Measurements from ENCODE around the gene ZBTB39. TPM values are rescaled to one million over a fixed set of nuclear protein-coding genes. Genes with fewer than 3 reads are reported as not detected.
A peak's percentile ranks its signal among the peaks of the same experiment; 100 is the strongest.
"Not testable (repeated sequence)": the region's sequence is repeated elsewhere in the genome, so short reads cannot be mapped to it uniquely, and the experiment has no call there.

The ZBTB39 gene
- total RNA-seq, 4 donors from 2014 or later = 4.5 to 8.5 (median 7.4) TPM

- intact Hi-C loops (cut with DNase I) = loop anchor here (5.0 to 10.0 kb wide), 2 partner anchors 142 to 230 kb away; no protein-coding TSS in a partner anchor
- no peak for TF ChIP-seq CTCF (IDR thresholded peaks at IDR 0.05)
- TF ChIP-seq POLR2A (IDR thresholded peaks at IDR 0.05) = no peak
- no peak for DNase-seq
- H3K4me1 ChIP-seq = peaks cover 0 to 22% of the 10 kb centered on the region in 2 donors
- H3K9me3 ChIP-seq = no peaks in the 10 kb centered on the region
- H3K36me3 ChIP-seq = no peaks in the 10 kb centered on the region
- no peak overlapping the region for H3K4me3 ChIP-seq (replicated peaks in 1 of 3)
- H3K27me3 ChIP-seq = no peaks in the 10 kb centered on the region
- peak overlapping the region in 1 of 3 donors; percentile 15 for H3K27ac ChIP-seq
Observed at GRCh38 chr12:56987011-56987410, 19.3 kb downstream of the ZBTB39 start.

GRCh38 chr12:56985714-56986113 is 20.6 kb downstream of the ZBTB39 start:
- Histone ChIP-seq H3K4me1 (peaks cover 0 to 22% of the 10 kb centered on the region in 2 donors), H3K27ac (peak overlapping the region in 1 of 3 donors; percentile 45)
- WGBS, 2 donors = 31 to 38% methylated on average over 3 to 4 of the region's 6 CpGs
- peak; percentile 76 for DNase-seq
- H3K36me3 ChIP-seq; H3K4me3 ChIP-seq (replicated peaks in 1 of 3); H3K9me3 ChIP-seq; H3K27me3 ChIP-seq: not testable (repeated sequence)
- intact Hi-C loops (cut with DNase I) = loop anchor here (5.0 to 10.0 kb wide), 2 partner anchors 141 to 228 kb away; no protein-coding TSS in a partner anchor

- TF ChIP-seq POLR2A (IDR thresholded peaks at IDR 0.05) (no peak), CTCF (IDR thresholded peaks at IDR 0.05) (no peak)
- no peak for DNase-seq
- WGBS, 2 donors = 96 to 97% methylated on average over 4 of the region's 4 CpGs
- no peaks in the 10 kb centered on the region for H3K9me3 ChIP-seq
- peaks cover 0 to 22% of the 10 kb centered on the region in 2 donors for H3K4me1 ChIP-seq
- no peak overlapping the region for H3K4me3 ChIP-seq (replicated peaks in 1 of 3)
- H3K27me3 ChIP-seq = no peaks in the 10 kb centered on the region
- intact Hi-C loops (cut with DNase I) = loop anchor here (10.0 kb wide), 1 partner anchor 139 kb away; no protein-coding TSS in a partner anchor
- no peaks in the 10 kb centered on the region for H3K36me3 ChIP-seq
- no peak overlapping the region for H3K27ac ChIP-seq
Observed at GRCh38 chr12:56983386-56983785, 23.0 kb downstream of the ZBTB39 start.

GRCh38 chr12:56982578-56983236 is 23.6 kb downstream of the ZBTB39 start:
- intact Hi-C loops (cut with DNase I) = loop anchor here (10.0 kb wide), 1 partner anchor 138 kb away; no protein-coding TSS in a partner anchor
- not testable (repeated sequence) for H3K36me3 ChIP-seq; H3K4me3 ChIP-seq (replicated peaks in 1 of 3); H3K27ac ChIP-seq; DNase-seq; H3K9me3 ChIP-seq; H3K27me3 ChIP-seq
- 100% methylated on average over 2 of the region's 3 CpGs; no CpG with 5 or more reads in 1 of the 2 donors for WGBS, 2 donors
- peaks cover 0 to 19% of the 10 kb centered on the region in 2 donors for H3K4me1 ChIP-seq

GRCh38 chr12:56980941-56981530 is 25.3 kb downstream of the ZBTB39 start:
- H3K9me3 ChIP-seq = no peaks in the 10 kb centered on the region
- no peak overlapping the region for H3K4me3 ChIP-seq (replicated peaks in 1 of 3)
- no peaks in the 10 kb centered on the region for H3K27me3 ChIP-seq
- intact Hi-C loops (cut with DNase I) = loop anchor here (10.0 kb wide), 1 partner anchor 136 kb away; no protein-coding TSS in a partner anchor
- H3K27ac ChIP-seq = no peak overlapping the region
- DNase-seq = no peak
- no peak for TF ChIP-seq CTCF (IDR thresholded peaks at IDR 0.05)
- no peak for TF ChIP-seq POLR2A (IDR thresholded peaks at IDR 0.05)
- 96 to 100% methylated on average over 3 to 4 of the region's 4 CpGs for WGBS, 2 donors
- no peaks in the 10 kb centered on the region for H3K36me3 ChIP-seq
- peaks cover 0 to 2% of the 10 kb centered on the region in 2 donors for H3K4me1 ChIP-seq

- WGBS, 2 donors = 97% methylated on average over 6 of the region's 6 CpGs
Observed at GRCh38 chr12:56980268-56980667, 26.1 kb downstream of the ZBTB39 start.

More at GRCh38 chr12:56980268-56980667, 26.1 kb downstream of the ZBTB39 start:
- no peak overlapping the region for H3K4me3 ChIP-seq (replicated peaks in 1 of 3)
- H3K27ac ChIP-seq = no peak overlapping the region
- H3K36me3 ChIP-seq = no peaks in the 10 kb centered on the region
- DNase-seq = no peak
- no peaks in the 10 kb centered on the region for H3K9me3 ChIP-seq
- H3K27me3 ChIP-seq = no peaks in the 10 kb centered on the region
- no peaks in the 10 kb centered on the region for H3K4me1 ChIP-seq
- TF ChIP-seq POLR2A (IDR thresholded peaks at IDR 0.05) (no peak), CTCF (IDR thresholded peaks at IDR 0.05) (no peak)
- intact Hi-C loops (cut with DNase I) = loop anchor here (10.0 kb wide), 1 partner anchor 135 kb away; no protein-coding TSS in a partner anchor

Data from thyroid gland (tissue), 4 donors.